Endothelial cell of umbilical vein (primary cell): ENCODE data around the gene FAM181A. TPM values are rescaled to one million over a fixed set of nuclear protein-coding genes. Genes with fewer than 3 reads are reported as not detected.

ENCODE experiments used
- BruUV-seq: library from RNA; stranded (reverse); fragments of 400-500 nt; replicated peaks from 2 replicates; lab custom pipeline; 2021; lab: Mats Ljungman, UMichigan
- CTCF ChIA-PET: fragments of 300-600, 350-600 bp; sonication (Branson Sonifier 250); formaldehyde crosslinking; loops from one replicate; lab custom pipeline; 2021; ENCODE audit warnings: antibody characterized with exemption, inconsistent platforms; lab: Charles Lee
- POLR2A ChIA-PET: fragments of 300-600, 350-600 bp; sonication (Branson Sonifier 250); formaldehyde crosslinking; loops from one replicate; lab custom pipeline; 2021; ENCODE audit warnings: antibody characterized with exemption, inconsistent platforms; lab: Charles Lee
- DNase-seq: peaks from one replicate; pipeline ENCODE4 v3.0.0-alpha.2; 2011; ENCODE audit warnings: low read depth, low spot score
- FAIRE-seq: peaks from 2 replicates; lab custom pipeline; 2011; peaks lifted over from hg19 to GRCh38; lab: Jason Lieb, UNC
- H2AFZ ChIP-seq: 2 replicates; pipeline ENCODE4 v1.6.0; 2012; ENCODE audit warnings: low read depth, low read length, control low read depth, inconsistent platforms
- H3K27ac ChIP-seq: 2 replicates; pipeline ENCODE4 v1.5.1; 2011; ENCODE audit warnings: low read depth, mild to moderate bottlenecking, control low read depth, low read length, moderate library complexity; ENCODE audit not compliant: insufficient read depth
- H3K27me3 ChIP-seq, 2 experiments: 2 replicates each; pipeline versions ENCODE4 v1.6.0 to v1.6.1; 2011; ENCODE audit warnings: low read length in 2 of 2, mixed read lengths in 1 of 2; ENCODE audit not compliant: control insufficient read depth in 2 of 2, insufficient read depth in 2 of 2
- H3K36me3 ChIP-seq, 2 experiments: 2 replicates in 1 of 2; 3 replicates in 1 of 2; pipeline ENCODE4 v1.5.1; 2011; ENCODE audit warnings: low read length in 2 of 2, mild to moderate bottlenecking in 1 of 2, moderate library complexity in 1 of 2; ENCODE audit not compliant: control insufficient read depth in 2 of 2, insufficient read depth in 2 of 2; ENCODE audit errors: extremely low read depth in 1 of 2
- H3K4me1 ChIP-seq: 3 replicates; pipeline ENCODE4 v1.5.1; 2011; ENCODE audit warnings: mild to moderate bottlenecking, low read length; ENCODE audit not compliant: control insufficient read depth, insufficient read depth; ENCODE audit errors: extremely low read depth
- H3K4me2 ChIP-seq: 2 replicates; pipeline ENCODE4 v1.6.1; 2011; ENCODE audit warnings: low read length, control low read depth, mixed read lengths; ENCODE audit not compliant: insufficient read depth
- H3K4me3 ChIP-seq, 3 experiments: fragments of 200-600 bp in 1 of 3; sonication (generic), shearing (Covaris generic) in 1 of 3; replicated peaks in 1 of 3; 2 replicates each; pipeline ENCODE4 v1.5.1; 2011 to 2016; ENCODE audit warnings: control low read depth in 3 of 3, low read length in 3 of 3, mild to moderate bottlenecking in 2 of 3, inconsistent platforms in 1 of 3, low read depth in 1 of 3, moderate library complexity in 1 of 3; ENCODE audit not compliant: insufficient read depth in 1 of 3
- H3K79me2 ChIP-seq: 2 replicates; pipeline ENCODE4 v1.6.0; 2012; ENCODE audit warnings: low read length, inconsistent platforms; ENCODE audit not compliant: control insufficient read depth, insufficient read depth
- H3K9ac ChIP-seq: replicated peaks from 2 replicates; pipeline ENCODE3; 2011; ENCODE audit warnings: low read length, control low read depth; ENCODE audit not compliant: insufficient read depth; ENCODE audit errors: extremely low read depth
- H3K9me1 ChIP-seq: replicated peaks from 3 replicates; pipeline ENCODE4 v1.6.0; 2011; ENCODE audit warnings: mild to moderate bottlenecking, low read length; ENCODE audit not compliant: control insufficient read depth, insufficient read depth; ENCODE audit errors: extremely low read depth
- H3K9me3 ChIP-seq: replicated peaks from 2 replicates; pipeline ENCODE4 v1.5.1; 2012; ENCODE audit warnings: low read length, inconsistent platforms; ENCODE audit not compliant: control insufficient read depth, insufficient read depth
- H4K20me1 ChIP-seq: replicated peaks from 2 replicates; pipeline ENCODE3; 2011; ENCODE audit warnings: mild to moderate bottlenecking, low read length; ENCODE audit not compliant: control insufficient read depth, insufficient read depth; ENCODE audit errors: extremely low read depth
- EZH2 ChIP-seq: IDR thresholded peaks from 2 replicates; pipeline ENCODE4 v1.6.1; 2012; ENCODE audit warnings: borderline replicate concordance, low read depth, mild to moderate bottlenecking, moderate library complexity, low read length, inconsistent platforms; ENCODE audit not compliant: severe bottlenecking
- FOS ChIP-seq: IDR thresholded peaks from 2 replicates; pipeline ENCODE4 v1.6.1; 2011; ENCODE audit warnings: mild to moderate bottlenecking, low read length, moderate library complexity, borderline replicate concordance; ENCODE audit not compliant: insufficient read depth
- GATA2 ChIP-seq: IDR thresholded peaks from 2 replicates; pipeline ENCODE4 v1.7.0; 2011; ENCODE audit warnings: low read depth, mild to moderate bottlenecking, moderate library complexity, mixed read lengths, low read length; ENCODE audit not compliant: insufficient read length, insufficient read depth
- JUN ChIP-seq: IDR thresholded peaks from 2 replicates; pipeline ENCODE4 v1.6.1; 2011; ENCODE audit warnings: borderline replicate concordance, low read depth; ENCODE audit not compliant: insufficient read length, insufficient read depth
- MYC ChIP-seq: IDR thresholded peaks from one replicate; pipeline ENCODE4 v1.6.1; 2011; ENCODE audit warnings: mild to moderate bottlenecking, low read depth, low read length
- POLR2A ChIP-seq: IDR thresholded peaks from 2 replicates; pipeline ENCODE4 v1.6.1; 2012; ENCODE audit warnings: low read depth, mild to moderate bottlenecking, control low read depth, low read length
- POLR2AphosphoS5 ChIP-seq: IDR thresholded peaks from 2 replicates; pipeline ENCODE4 v1.6.1; 2012; ENCODE audit warnings: low read depth, mild to moderate bottlenecking, control low read depth, low read length, moderate library complexity; ENCODE audit not compliant: insufficient read depth
- dilution Hi-C: fragments of 300-500 bp; cut with MboI; formaldehyde crosslinking; loops from one replicate; pipeline ENCODE4 v1.15.0; 2019; ENCODE audit warnings: low sequenced_read_pairs; ENCODE audit not compliant: extremely low pct_ligation_motif_present
- intact Hi-C: fragments of 100-400 bp; cut with micrococcal nuclease; formaldehyde crosslinking; loops from one replicate; pipeline ENCODE4 v1.10.0; 2022
- polyA plus RNA-seq, 4 experiments: library from polyadenylated mRNA; depleted of rRNA in 3 of 4; stranded (reverse) in 3 of 4; unstranded in 1 of 4; fragments of >200 nt; gene quantifications; 2 replicates each; pipeline versions ENCODE4 v1.2.1 to v1.2.3, GENCODE V29; 2011 to 2012; ENCODE audit warnings: missing spikeins in 1 of 4
- total RNA-seq: library from RNA; stranded (reverse); gene quantifications from 2 replicates; pipeline ENCODE4 v1.2.3, GENCODE V29; 2021
- TF ChIP-seq, protein P1 (sequence below): IDR thresholded peaks from 2 replicates; pipeline ENCODE4 v1.6.1; 2011; ENCODE audit not compliant: insufficient read depth, insufficient read length
- TF ChIP-seq, protein P2 (sequence below), 2 donors: IDR thresholded peaks; 1 replicate in 1 of 2; 2 replicates in 1 of 2; pipeline ENCODE4 v1.5.1; 2011; ENCODE audit warnings: low read length in 2 of 2, mild to moderate bottlenecking in 2 of 2, moderate library complexity in 2 of 2, control low read depth in 1 of 2, inconsistent platforms in 1 of 2, low read depth in 1 of 2; ENCODE audit not compliant: insufficient read depth in 1 of 2; ENCODE audit errors: extremely low read depth in 1 of 2

Gene FAM181A
- total and polyA plus RNA-seq, 2 donors (not counting 3 experiments of a cell fraction or from before 2014, with no cell fraction given), result not detected

DNA sequence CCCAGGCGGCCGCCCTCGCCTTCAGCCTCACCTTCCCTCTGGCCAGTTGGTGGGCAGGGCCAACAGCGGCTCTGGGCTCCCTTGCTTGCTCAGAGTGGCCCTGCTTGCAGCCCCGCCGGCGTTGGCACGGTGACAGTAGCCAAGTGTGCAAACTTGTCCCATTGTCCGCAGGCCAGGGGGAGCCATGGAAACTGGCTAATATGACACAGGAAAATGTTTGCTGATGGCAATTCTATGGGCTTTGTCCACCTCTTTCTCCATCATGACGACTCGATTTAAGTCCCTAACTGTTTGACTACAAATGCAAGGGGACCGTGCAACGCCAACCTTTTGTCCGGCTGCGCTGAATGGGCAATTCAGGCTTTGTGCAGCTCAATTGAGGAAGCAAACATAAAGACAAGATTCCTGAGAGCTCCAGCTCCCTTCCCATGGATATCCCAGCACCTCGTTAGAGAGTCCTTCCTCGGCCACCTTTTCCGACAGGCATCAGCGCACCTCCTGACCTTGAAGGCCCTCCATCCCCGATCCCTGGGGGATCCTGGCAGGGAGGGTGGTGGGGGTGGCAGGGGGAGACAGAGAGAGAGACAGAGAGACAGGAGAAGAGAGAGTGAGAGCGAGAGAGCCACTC, 785 bp upstream of the FAM181A start:
- no peak for FAIRE-seq
- H3K27ac ChIP-seq, result no peak overlapping the region
- CTCF ChIA-PET, result interaction anchor here (0.6 to 1.6 kb wide), 2 partner anchors 14 to 163 kb away, joined by 4 read pairs; no protein-coding TSS in a partner anchor

More for the DNA sequence above, 785 bp upstream of the FAM181A start:
- intact Hi-C loops (no loop called here), dilution Hi-C loops (no loop called here)
- H2AFZ ChIP-seq, result no peak overlapping the region
- no peaks in the 10 kb centered on the region for H3K36me3 ChIP-seq
- no peaks in the 10 kb centered on the region for H3K27me3 ChIP-seq
- H3K9me1 ChIP-seq, result no peaks in the 10 kb centered on the region
- BruUV-seq, result no TSS peak
- H3K79me2 ChIP-seq, result no peaks in the 10 kb centered on the region
- POLR2A ChIA-PET, result no interaction called here
- no peak for DNase-seq
- no peak overlapping the region for H3K4me2 ChIP-seq
- H3K4me3 ChIP-seq, result no peak overlapping the region
- H3K9ac ChIP-seq, result no peak overlapping the region
- no peaks in the 10 kb centered on the region for H3K4me1 ChIP-seq
- no peaks in the 10 kb centered on the region for H3K9me3 ChIP-seq
- no peaks in the 10 kb centered on the region for H4K20me1 ChIP-seq
- no peak for TF ChIP-seq GATA2
- TF ChIP-seq FOS, result no peak
- TF ChIP-seq POLR2A, result no peak
- no peak for TF ChIP-seq MYC
- TF ChIP-seq JUN, result no peak
- TF ChIP-seq, protein P1, sequence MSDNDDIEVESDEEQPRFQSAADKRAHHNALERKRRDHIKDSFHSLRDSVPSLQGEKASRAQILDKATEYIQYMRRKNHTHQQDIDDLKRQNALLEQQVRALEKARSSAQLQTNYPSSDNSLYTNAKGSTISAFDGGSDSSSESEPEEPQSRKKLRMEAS, result no peak
- no peak for TF ChIP-seq POLR2AphosphoS5
- TF ChIP-seq, protein P2, sequence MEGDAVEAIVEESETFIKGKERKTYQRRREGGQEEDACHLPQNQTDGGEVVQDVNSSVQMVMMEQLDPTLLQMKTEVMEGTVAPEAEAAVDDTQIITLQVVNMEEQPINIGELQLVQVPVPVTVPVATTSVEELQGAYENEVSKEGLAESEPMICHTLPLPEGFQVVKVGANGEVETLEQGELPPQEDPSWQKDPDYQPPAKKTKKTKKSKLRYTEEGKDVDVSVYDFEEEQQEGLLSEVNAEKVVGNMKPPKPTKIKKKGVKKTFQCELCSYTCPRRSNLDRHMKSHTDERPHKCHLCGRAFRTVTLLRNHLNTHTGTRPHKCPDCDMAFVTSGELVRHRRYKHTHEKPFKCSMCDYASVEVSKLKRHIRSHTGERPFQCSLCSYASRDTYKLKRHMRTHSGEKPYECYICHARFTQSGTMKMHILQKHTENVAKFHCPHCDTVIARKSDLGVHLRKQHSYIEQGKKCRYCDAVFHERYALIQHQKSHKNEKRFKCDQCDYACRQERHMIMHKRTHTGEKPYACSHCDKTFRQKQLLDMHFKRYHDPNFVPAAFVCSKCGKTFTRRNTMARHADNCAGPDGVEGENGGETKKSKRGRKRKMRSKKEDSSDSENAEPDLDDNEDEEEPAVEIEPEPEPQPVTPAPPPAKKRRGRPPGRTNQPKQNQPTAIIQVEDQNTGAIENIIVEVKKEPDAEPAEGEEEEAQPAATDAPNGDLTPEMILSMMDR (IDR thresholded peaks at IDR 0.05; ENCODE audit: extremely low read depth in 1 of 2, insufficient read depth in 1 of 2, low read depth in 1 of 2, low read length in 2 of 2), result no peak
- no peak for TF ChIP-seq EZH2
